GM19238 (cell line): ENCODE data around the gene KLHL22.

Experiments used
- DNase-seq: peaks from one replicate; pipeline ENCODE4 v3.0.0; 2011; ENCODE audit warnings: low spot score; ENCODE audit not compliant: insufficient read length

KLHL22 gene

GRCh38 chr22:20434264-20434751, 61.3 kb downstream of the KLHL22 start:
- no peak for DNase-seq

GRCh38 chr22:20433686-20434241, 61.8 kb downstream of the KLHL22 start:
- DNase-seq: no peak

GRCh38 chr22:20433191-20433590, 62.4 kb downstream of the KLHL22 start:
- no peak for DNase-seq

GRCh38 chr22:20432244-20432686, 63.3 kb downstream of the KLHL22 start:
- no peak for DNase-seq

- no peak for DNase-seq
These were observed 63.9 kb downstream of the KLHL22 start for GRCh38 chr22:20431511-20432192.

GRCh38 chr22:20430720-20431510, 64.7 kb downstream of the KLHL22 start:
- DNase-seq: no peak

- no peak for DNase-seq
These were observed 65.4 kb downstream of the KLHL22 start for GRCh38 chr22:20430101-20430719.

GRCh38 chr22:20429254-20430100, 66.1 kb downstream of the KLHL22 start:
- DNase-seq: peak; percentile 85

GRCh38 chr22:20428496-20429253, 66.9 kb downstream of the KLHL22 start:
- no peak for DNase-seq

GRCh38 chr22:20427945-20428417, 67.6 kb downstream of the KLHL22 start:
- no peak for DNase-seq

- DNase-seq: no peak
These were observed 68.3 kb downstream of the KLHL22 start for GRCh38 chr22:20427104-20427944.

GRCh38 chr22:20426259-20426615, 69.4 kb downstream of the KLHL22 start:
- DNase-seq: no peak

- DNase-seq: no peak
These were observed 69.9 kb downstream of the KLHL22 start for GRCh38 chr22:20425566-20426258.

- DNase-seq: no peak
These were observed 70.5 kb downstream of the KLHL22 start for GRCh38 chr22:20424932-20425565.

GRCh38 chr22:20424568-20424931, 71.0 kb downstream of the KLHL22 start:
- no peak for DNase-seq

- DNase-seq: no peak
These were observed 71.6 kb downstream of the KLHL22 start for GRCh38 chr22:20423906-20424551.

GRCh38 chr22:20423008-20423905, 72.3 kb downstream of the KLHL22 start:
- DNase-seq: no peak
